GM21825 (cell line): ENCODE data around the gene ENOPH1.

Experiments
- ATAC-seq: cut with Tn5 transposase; IDR thresholded peaks from one replicate; pipeline ENCODE4 v1.9.1; 2021; ENCODE audit warnings: mild to moderate bottlenecking, moderate library complexity; ENCODE audit not compliant: unreplicated experiment

ENOPH1 gene

GRCh38 chr4:82508011-82508410 lies 77.6 kb downstream of the ENOPH1 start:
- no peak for ATAC-seq

DNA sequence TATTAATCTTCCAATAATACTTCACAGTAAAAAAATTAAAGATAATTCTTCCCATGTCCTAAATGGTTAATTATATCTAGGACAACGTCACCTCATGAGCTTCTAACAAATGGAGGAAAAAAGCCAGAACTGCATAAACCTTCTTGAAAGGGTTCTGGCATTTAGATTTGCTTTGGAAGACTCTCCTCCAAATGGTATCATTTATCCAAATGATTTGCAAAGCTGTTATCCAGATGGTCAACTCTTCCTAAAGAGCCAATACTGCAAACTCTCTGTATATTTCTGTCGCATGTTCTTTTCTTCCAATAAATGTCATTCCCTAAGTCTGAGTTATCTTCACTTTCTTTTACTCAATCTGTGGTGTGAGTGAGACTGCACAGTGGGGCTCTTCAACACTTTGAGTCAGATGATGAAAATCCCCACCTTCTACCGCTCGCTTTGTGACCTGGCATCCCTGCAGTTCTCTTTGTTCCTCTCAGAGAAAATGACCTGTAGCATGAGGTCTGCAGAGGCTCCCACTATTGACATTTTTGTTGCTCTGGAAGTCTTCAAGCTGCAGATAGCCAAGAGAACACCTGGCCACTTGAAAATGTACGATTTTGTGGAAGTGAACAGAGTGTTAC lies 78.5 kb downstream of the ENOPH1 start:
- no peak for ATAC-seq

DNA sequence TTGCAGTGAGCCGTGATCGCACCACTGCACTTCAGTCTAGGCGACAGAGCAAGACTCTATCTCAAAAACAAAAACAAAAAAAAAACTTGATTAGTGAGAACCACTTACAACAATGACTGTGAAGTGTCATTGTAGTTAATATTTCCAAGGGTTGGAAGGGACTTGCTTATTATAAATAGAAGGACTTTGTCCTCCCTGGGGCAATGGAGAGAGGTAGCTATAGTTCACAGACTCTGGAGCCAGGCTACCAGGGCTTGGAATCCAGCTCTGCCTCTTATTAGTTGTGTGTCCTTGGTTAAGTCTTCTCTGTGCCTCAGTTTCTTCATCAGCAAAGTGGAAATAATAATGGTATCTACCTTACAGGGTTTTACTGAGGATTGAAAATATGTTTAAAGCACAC lies 79.8 kb downstream of the ENOPH1 start:
- ATAC-seq: no peak
